OCI-LY7 (cell line): ENCODE data around the gene DTWD2.

Source experiments
- CTCF ChIP-seq: fragments of 200-600 bp; sonication (generic); conservative IDR thresholded peaks from 2 replicates; pipeline ENCODE4 v1.5.1; 2014; ENCODE audit warnings: mild to moderate bottlenecking, antibody characterized with exemption, low read length, moderate library complexity, mixed read lengths
- EZH2phosphoT487 ChIP-seq: fragments of 200-600 bp; sonication (generic); IDR thresholded peaks from 2 replicates; pipeline ENCODE4 v1.6.1; 2018; ENCODE audit warnings: low read depth, borderline replicate concordance, mild to moderate bottlenecking, mixed run types, antibody characterized with exemption, low read length, moderate library complexity, mixed read lengths

GRCh38 chr5:118937393-118938061 lies 50.8 kb downstream of the DTWD2 start:
- TF ChIP-seq CTCF, result no peak
- TF ChIP-seq EZH2phosphoT487, result no peak
